Measurements from ENCODE around the gene ADH4.

- no peak for TF ChIP-seq CTCF (optimal IDR thresholded peaks at IDR 0.05 in 1 of 3, IDR thresholded peaks at IDR 0.05 in 1 of 3, conservative IDR thresholded peaks at IDR 0.05 in 1 of 3; ENCODE audit: extremely low read depth in 1 of 3, insufficient read depth in 2 of 3, low read length in 3 of 3)
- no peak for TF ChIP-seq EZH2 (IDR thresholded peaks at IDR 0.05; ENCODE audit: low read length)
Observed at GRCh38 chr4:99166544-99166943, 22.4 kb upstream of the ADH4 start.
